K562 (cell line): Measurements from ENCODE around the gene ZDHHC11. TPM values are rescaled to one million over a fixed set of nuclear protein-coding genes. Genes with fewer than 3 reads are reported as not detected.

Source experiments
- ATAC-seq: fragments of 200-7000 bp; cut with Tn5 transposase; 3 replicates; pipeline ENCODE4 v1.9.1; 2020; ENCODE audit warnings: moderate library complexity
- BruUV-seq: library from RNA; stranded (reverse); fragments of 400-500 nt; replicated peaks from 2 replicates; lab custom pipeline; 2021; lab: Mats Ljungman, UMichigan
- CTCF ChIA-PET: fragments of 300-600 bp; formaldehyde crosslinking; extraction: SDS; loops from one replicate; lab custom pipeline; 2021; ENCODE audit warnings: low intra/inter-chr PET ratio; lab: Yijun Ruan, JAX
- POLR2A ChIA-PET: fragments of 300-600, 350-650 bp; sonication (Branson Sonifier 250); formaldehyde crosslinking; extraction: SDS; loops from one replicate; lab custom pipeline; 2021; ENCODE audit warnings: antibody characterized with exemption, inconsistent platforms; lab: Yijun Ruan, JAX
- DNase-seq, 4 experiments: peaks; one replicate each; pipeline versions ENCODE4 v3.0.0 to v3.0.0-alpha.2; 2011 to 2018; ENCODE audit warnings: low spot score in 3 of 4, mixed read lengths in 3 of 4; ENCODE audit errors: extremely low read depth in 1 of 4
- FAIRE-seq: peaks from 2 replicates; lab custom pipeline; 2011; peaks lifted over from hg19 to GRCh38; lab: Jason Lieb, UNC
- H2AFZ ChIP-seq: 2 replicates; pipeline ENCODE4 v1.6.0; 2011; ENCODE audit warnings: low read depth, low read length, control low read depth, inconsistent platforms
- H3K27ac ChIP-seq: fragments of 200-600 bp; 3 replicates; pipeline ENCODE4 v1.8.0; 2011; ENCODE audit warnings: low read depth, mild to moderate bottlenecking, control low read depth, inconsistent platforms, low read length, moderate library complexity, mixed read lengths; ENCODE audit errors: extremely low read depth
- H3K27me3 ChIP-seq, 2 experiments: fragments of 300-600 bp in 1 of 2; 2 replicates in 1 of 2; 3 replicates in 1 of 2; pipeline versions ENCODE4 v1.6.0 to v1.8.0; 2011; ENCODE audit warnings: inconsistent platforms in 2 of 2, low read length in 2 of 2, mild to moderate bottlenecking in 1 of 2, mixed read lengths in 1 of 2, moderate library complexity in 1 of 2; ENCODE audit not compliant: control insufficient read depth in 2 of 2, insufficient read depth in 2 of 2
- H3K36me3 ChIP-seq: fragments of 300-600 bp; 3 replicates; pipeline ENCODE4 v1.8.0; 2011; ENCODE audit warnings: mild to moderate bottlenecking, low read length, inconsistent platforms; ENCODE audit not compliant: control insufficient read depth, insufficient read depth
- H3K4me1 ChIP-seq, 2 experiments: fragments of 200-600 bp in 1 of 2; replicated peaks in 1 of 2; 2 replicates in 1 of 2; 3 replicates in 1 of 2; pipeline versions ENCODE4 v1.5.1 to v1.8.0; 2011; ENCODE audit warnings: inconsistent platforms in 2 of 2, low read length in 2 of 2, mild to moderate bottlenecking in 1 of 2, mixed read lengths in 1 of 2, moderate library complexity in 1 of 2; ENCODE audit not compliant: control insufficient read depth in 2 of 2, insufficient read depth in 2 of 2
- H3K4me2 ChIP-seq: 2 replicates; pipeline ENCODE4 v1.6.1; 2011; ENCODE audit warnings: low read length, control low read depth, inconsistent platforms, mixed read lengths; ENCODE audit not compliant: insufficient read depth
- H3K4me3 ChIP-seq: fragments of 200-600 bp; sonication (generic), shearing (Covaris generic); 2 replicates; pipeline ENCODE4 v1.5.1; 2016; ENCODE audit warnings: control low read depth, inconsistent platforms
- H3K79me2 ChIP-seq: fragments of 200-600 bp; 3 replicates; pipeline ENCODE4 v1.8.0; 2011; ENCODE audit warnings: low read length, inconsistent platforms; ENCODE audit not compliant: control insufficient read depth, insufficient read depth
- H3K9ac ChIP-seq, 2 experiments: 2 replicates each; pipeline versions ENCODE4 v1.6.0 to v1.6.1; 2011; ENCODE audit warnings: low read depth in 2 of 2, low read length in 2 of 2, control low read depth in 1 of 2, inconsistent platforms in 1 of 2, mild to moderate bottlenecking in 1 of 2, mixed read lengths in 1 of 2; ENCODE audit not compliant: insufficient read depth in 1 of 2
- H3K9me1 ChIP-seq: one replicate; pipeline ENCODE4 v1.6.0; 2011; ENCODE audit warnings: inconsistent platforms, mild to moderate bottlenecking, low read length, moderate library complexity; ENCODE audit not compliant: control insufficient read depth, insufficient read depth
- H3K9me3 ChIP-seq: replicated peaks from 2 replicates; pipeline ENCODE4 v1.5.1; 2011; ENCODE audit warnings: low read depth, low read length, inconsistent platforms; ENCODE audit not compliant: control insufficient read depth, insufficient read depth
- H4K20me1 ChIP-seq: replicated peaks from 2 replicates; pipeline ENCODE4 v1.6.1; 2011; ENCODE audit warnings: low read length, inconsistent platforms, mixed read lengths; ENCODE audit not compliant: control insufficient read depth, insufficient read depth
- CREB5 ChIP-seq: fragments of 250-450 bp; sonication (Bioruptor Pico); IDR thresholded peaks from 2 replicates; pipeline ENCODE4 v1.5.0; 2020; ENCODE audit warnings: mild to moderate bottlenecking
- PBX2 ChIP-seq, 2 experiments: IDR thresholded peaks in 1 of 2; conservative IDR thresholded peaks in 1 of 2; 2 replicates each; pipeline ENCODE4 v1.6.1; 2016; ENCODE audit warnings: low read depth in 2 of 2, mild to moderate bottlenecking in 1 of 2, missing compliant biosample characterization in 1 of 2, missing genetic modification characterization in 1 of 2, moderate library complexity in 1 of 2
- WGBS: fragments of 100-300 bp; shearing (Covaris generic); methylation state at CpG from one replicate; pipeline ENCODE4 v1.1.6; 2016; ENCODE audit warnings: low coverage, mixed read lengths; ENCODE audit not compliant: insufficient coverage; ENCODE audit errors: missing lambda C conversion rate; 5-methylcytosine and 5-hydroxymethylcytosine counted together
- in situ Hi-C: fragments of 300-500 bp; cut with MboI; formaldehyde crosslinking; loops from 4 replicates; pipeline ENCODE4 v1.15.0; 2018; ENCODE audit warnings: inconsistent platforms, mixed read lengths
- intact Hi-C: fragments of 100-400 bp; cut with micrococcal nuclease; formaldehyde crosslinking; loops from 2 replicates; pipeline ENCODE4 v1.14.2; 2022
- polyA plus RNA-seq, 8 experiments: library from polyadenylated mRNA; depleted of rRNA in 4 of 8; stranded (reverse) in 5 of 8; unstranded in 3 of 8; fragments of >200 nt; fragmentation: Nextera tagmentation in 2 of 8; fragmentation: Illumina TruSeq in 1 of 8; extraction: Ambion mirVana in 2 of 8; extraction: Trizol in 1 of 8; gene quantifications; 2 replicates each; pipeline versions ENCODE4 v1.2.1 to v1.2.3, GENCODE V29; 2011 to 2014; ENCODE audit warnings: inconsistent platforms in 1 of 8, missing spikeins in 1 of 8
- total RNA-seq, 7 experiments: library from RNA; depleted of rRNA in 6 of 7; stranded (reverse); fragments of >200 nt in 6 of 7; fragmentation: Illumina TruSeq in 2 of 7; extraction: Trizol in 2 of 7; gene quantifications; 2 replicates each; pipeline versions ENCODE4 v1.2.1 to v1.2.3, GENCODE V29; 2011 to 2021; ENCODE audit warnings: low replicate concordance in 1 of 7

ZDHHC11 gene
- total and polyA plus RNA-seq, 9 of the 15 experiments (the other 6 are each of a cell fraction or from before 2014, with no cell fraction given) = 0.07 to 2.3 (median 0.52) TPM

GRCh38 chr5:763998-764781, 86.6 kb downstream of the ZDHHC11 start:
- FAIRE-seq (no peak), ATAC-seq (no peak)
- 3% methylated on average over 28 of the region's 31 CpGs for WGBS

More at GRCh38 chr5:763998-764781, 86.6 kb downstream of the ZDHHC11 start:
- ChIA-PET CTCF (no interaction called here), POLR2A (interaction anchor here (0.6 kb wide), 1 partner anchor 91 kb away, joined by 4 read pairs; no protein-coding TSS in a partner anchor)
- H3K4me3 ChIP-seq = no peak overlapping the region
- no peaks in the 10 kb centered on the region for H3K9me3 ChIP-seq
- peaks cover 0 to 22% of the 10 kb centered on the region in 2 experiments; a peak in 1 of 5 replicates for H3K4me1 ChIP-seq
- no TSS peak for BruUV-seq
- in situ Hi-C loops = no loop called here
- H3K4me2 ChIP-seq = no peak overlapping the region
- no peak overlapping the region for H3K9ac ChIP-seq
- no peaks in the 10 kb centered on the region for H3K9me1 ChIP-seq
- TF ChIP-seq CREB5 (CRISPR knock-in tag) (no peak), PBX2 (CRISPR knock-in tag; IDR thresholded peaks at IDR 0.05; ENCODE audit: low read depth) (0 out of 2 replicates have a peak, but pooled peaks have one; percentile 5), PBX2 (tag; conservative IDR thresholded peaks at IDR 0.05; ENCODE audit: low read depth) (no peak)
- H3K79me2 ChIP-seq = no peaks in the 10 kb centered on the region
- intact Hi-C loops = no loop called here
- H3K27ac ChIP-seq = no peak overlapping the region
- no peak overlapping the region for H2AFZ ChIP-seq
- DNase-seq = no peak
- no peaks in the 10 kb centered on the region for H3K36me3 ChIP-seq
- H3K27me3 ChIP-seq = peaks cover 18 to 60% of the 10 kb centered on the region in 2 experiments; a peak in 4 of 5 replicates
- H4K20me1 ChIP-seq = peaks cover 7% of the 10 kb centered on the region; the same call in 1 of the 2 replicates
